Bronchial epithelial cell (primary cell): Measurements from ENCODE around the gene PPT2. TPM values are rescaled to one million over a fixed set of nuclear protein-coding genes. Genes with fewer than 3 reads are reported as not detected.

Experiments used
- DNase-seq: peaks from one replicate; pipeline ENCODE4 v3.0.0-alpha.2; 2010; ENCODE audit warnings: low read depth
- FAIRE-seq: peaks from 2 replicates; lab custom pipeline; 2011; peaks lifted over from hg19 to GRCh38; lab: Jason Lieb, UNC
- H3K27me3 ChIP-seq: 2 replicates; pipeline ENCODE4 v1.5.1; 2011; ENCODE audit warnings: low read length; ENCODE audit not compliant: control insufficient read depth, insufficient read depth
- H3K36me3 ChIP-seq: 2 replicates; pipeline ENCODE4 v1.5.1; 2011; ENCODE audit warnings: low read length; ENCODE audit not compliant: control insufficient read depth, insufficient read depth
- H3K4me3 ChIP-seq: 2 replicates; pipeline ENCODE4 v1.5.1; 2011; ENCODE audit warnings: mild to moderate bottlenecking, low read depth, low read length, control low read depth
- CTCF ChIP-seq: IDR thresholded peaks from 2 replicates; pipeline ENCODE4 v1.5.1; 2011; ENCODE audit warnings: mild to moderate bottlenecking, moderate library complexity, low read length, control low read depth, inconsistent platforms; ENCODE audit not compliant: insufficient read depth, severe bottlenecking
- total RNA-seq: library from RNA; depleted of rRNA; stranded (reverse); fragments of >200 nt; gene quantifications from 2 replicates; pipeline ENCODE4 v1.2.1, GENCODE V29; 2014

The PPT2 gene
- total RNA-seq, 1 donor from 2014 or later: 5.8 TPM

DNA sequence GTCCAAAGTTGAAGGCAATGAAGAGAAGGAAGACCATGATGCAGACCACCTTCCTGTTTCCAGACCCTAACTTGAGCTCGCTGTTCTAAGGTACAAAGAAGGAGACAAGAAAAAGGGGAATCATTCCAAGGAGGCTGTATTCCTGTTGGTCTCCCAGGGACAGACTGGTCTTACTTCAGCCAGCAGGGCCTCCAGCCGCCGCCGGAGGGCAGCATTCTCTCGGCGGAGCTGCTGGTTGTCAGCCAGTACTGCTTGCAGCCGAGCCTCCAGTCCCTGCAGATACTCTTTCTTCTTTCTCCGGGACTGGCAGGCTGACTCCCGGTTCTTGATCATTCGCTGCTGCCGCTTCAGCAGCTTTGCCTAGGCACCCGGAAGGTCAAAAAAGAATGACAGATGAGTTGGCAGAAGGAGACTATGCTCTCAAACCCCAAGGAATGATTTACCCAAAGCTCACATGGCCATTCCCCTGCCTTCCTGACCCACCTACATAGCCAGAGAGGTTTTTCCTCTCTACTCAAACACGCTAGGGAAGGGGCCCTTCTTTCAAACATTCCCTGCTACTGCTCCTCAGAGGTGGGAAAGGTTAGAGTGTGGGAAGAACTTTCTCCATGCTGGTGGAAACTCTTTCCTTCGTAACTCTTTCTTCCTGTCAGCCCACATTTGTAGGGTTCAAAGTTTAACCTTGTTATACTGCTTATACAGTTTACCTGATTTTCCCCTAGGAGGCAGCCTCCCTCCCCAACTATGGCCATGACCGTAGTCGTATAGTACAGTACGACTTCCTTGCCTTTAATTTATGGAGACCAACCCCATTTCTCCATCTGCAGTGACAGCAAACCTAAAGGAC is 34.9 kb upstream of the PPT2 start:
- peak; percentile 99 for TF ChIP-seq CTCF
- Histone ChIP-seq H3K27me3 (no peaks in the 10 kb centered on the region), H3K36me3 (peaks cover 37% of the 10 kb centered on the region), H3K4me3 (no peak overlapping the region)
- peak; percentile 68 for DNase-seq
- FAIRE-seq: no peak

- TF ChIP-seq CTCF: no peak
- H3K36me3 ChIP-seq: peaks cover 39% of the 10 kb centered on the region
Observed at GRCh38 chr6:32120573-32121059, 33.3 kb upstream of the PPT2 start.

DNA sequence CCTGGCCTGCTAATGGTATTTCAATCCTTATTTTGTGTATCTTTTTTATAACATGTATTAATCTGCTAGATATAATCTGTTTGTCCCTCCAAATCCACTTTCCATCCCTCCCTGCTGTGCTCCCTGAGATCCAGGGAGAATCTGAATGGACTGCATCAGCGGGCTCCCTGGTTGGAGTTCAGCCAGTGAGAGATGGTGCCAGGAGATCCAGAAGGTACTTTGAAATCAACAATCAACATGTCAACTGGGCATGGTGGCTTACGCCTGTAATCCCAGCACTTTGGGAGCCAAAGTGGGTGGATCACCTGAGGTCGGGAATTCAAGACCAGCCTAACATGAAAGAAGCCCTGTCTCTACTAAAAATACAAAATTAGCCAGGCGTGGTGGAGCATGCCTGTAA is 30.3 kb upstream of the PPT2 start:
- peaks cover 22% of the 10 kb centered on the region for H3K36me3 ChIP-seq
- H3K4me3 ChIP-seq: no peak overlapping the region
- DNase-seq: no peak
- TF ChIP-seq CTCF: no peak
- H3K27me3 ChIP-seq: no peaks in the 10 kb centered on the region
- FAIRE-seq: no peak

More at GRCh38 chr6:32120573-32121059, 33.3 kb upstream of the PPT2 start:
- no peaks in the 10 kb centered on the region for H3K27me3 ChIP-seq
- H3K4me3 ChIP-seq: no peak overlapping the region
- no peak for DNase-seq
- FAIRE-seq: no peak

DNA sequence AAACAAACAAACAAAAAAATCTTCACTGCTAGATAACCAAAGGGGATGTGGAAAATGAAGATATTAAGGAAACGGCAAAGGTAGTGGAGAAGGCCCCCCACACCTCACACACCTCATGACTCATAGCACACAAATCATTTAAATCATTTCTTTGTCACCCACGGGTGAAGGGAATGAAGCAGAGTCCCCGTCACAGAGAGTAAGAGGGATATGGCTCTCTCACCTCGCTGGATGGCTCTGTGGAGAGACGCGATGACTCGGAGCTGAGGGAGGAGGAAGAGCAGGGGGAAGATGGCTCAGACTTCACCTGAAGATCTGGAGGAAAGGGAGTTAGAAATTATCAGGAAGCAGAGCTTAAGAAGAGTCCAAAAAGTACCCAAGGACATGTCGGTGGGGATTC is 27.1 kb upstream of the PPT2 start:
- FAIRE-seq: no peak
- no peak for DNase-seq
- peak overlapping the region; percentile 85 for H3K4me3 ChIP-seq
- no peak for TF ChIP-seq CTCF
- peaks cover 11% of the 10 kb centered on the region for H3K36me3 ChIP-seq
- H3K27me3 ChIP-seq: no peaks in the 10 kb centered on the region

- no peak for FAIRE-seq
- TF ChIP-seq CTCF: no peak
Observed at GRCh38 chr6:32127409-32127716, 26.6 kb upstream of the PPT2 start.

More at GRCh38 chr6:32127409-32127716, 26.6 kb upstream of the PPT2 start:
- H3K36me3 ChIP-seq: peaks cover 9% of the 10 kb centered on the region
- no peak for DNase-seq
- H3K27me3 ChIP-seq: no peaks in the 10 kb centered on the region
- peak overlapping the region; percentile 85 for H3K4me3 ChIP-seq
